A549 (cell line): Measurements from ENCODE around the gene PRRC2B. TPM values are rescaled to one million over a fixed set of nuclear protein-coding genes. Genes with fewer than 3 reads are reported as not detected.

Experiments used
- ATAC-seq, 2 experiments: fragments of 200-7000 bp in 1 of 2; fragments of >200 bp in 1 of 2; cut with Nextera tagmentation in 1 of 2; cut with Tn5 transposase in 1 of 2; 3 replicates each; pipeline versions ENCODE4 v1.8.0 to v1.9.1; 2018 to 2020; ENCODE audit warnings: mild to moderate bottlenecking in 1 of 2, moderate library complexity in 1 of 2
- CTCF ChIA-PET: fragments of 300-600 bp; sonication (Branson Sonifier 250); formaldehyde crosslinking; extraction: SDS; loops from one replicate; lab custom pipeline; 2021; ENCODE audit warnings: antibody characterized with exemption, inconsistent platforms; lab: Yijun Ruan, JAX
- POLR2A ChIA-PET: fragments of 350-600 bp; formaldehyde crosslinking; extraction: SDS; loops from one replicate; lab custom pipeline; 2021; ENCODE audit warnings: antibody characterized with exemption, inconsistent platforms; lab: Yijun Ruan, JAX
- DNase-seq, 2 experiments: peaks; one replicate each; pipeline versions ENCODE4 v3.0.0 to v3.0.0-alpha.2; 2011 to 2016; ENCODE audit warnings: low read depth in 1 of 2, low spot score in 1 of 2
- FAIRE-seq: peaks from 2 replicates; lab custom pipeline; 2011; peaks lifted over from hg19 to GRCh38; lab: Jason Lieb, UNC
- H3K27ac ChIP-seq, 2 experiments: fragments of >200 bp; sonication (Bioruptor Twin); formaldehyde crosslinking; 3 replicates each; pipeline ENCODE4 v1.5.1; 2016 to 2017
- H3K4me1 ChIP-seq: fragments of >200 bp; sonication (Bioruptor Twin); formaldehyde crosslinking; 3 replicates; pipeline ENCODE4 v1.6.1; 2016
- H3K4me2 ChIP-seq: fragments of >200 bp; sonication (Bioruptor Twin); formaldehyde crosslinking; 3 replicates; pipeline ENCODE4 v1.6.1; 2016
- H3K4me3 ChIP-seq: fragments of >200 bp; sonication (Bioruptor Twin); formaldehyde crosslinking; 3 replicates; pipeline ENCODE4 v1.5.1; 2016
- H3K9me3 ChIP-seq: fragments of >200 bp; sonication (Bioruptor Twin); formaldehyde crosslinking; 3 replicates; pipeline ENCODE4 v1.6.1; 2016
- CHD4 ChIP-seq: fragments of 200-600 bp; sonication (generic); IDR thresholded peaks from 2 replicates; pipeline ENCODE4 v1.6.1; 2016; ENCODE audit warnings: antibody characterized with exemption, mild to moderate bottlenecking, borderline replicate concordance
- CTCF ChIP-seq: fragments of >200 bp; sonication (Bioruptor Twin); formaldehyde crosslinking; IDR thresholded peaks from 3 replicates; pipeline ENCODE4 v1.5.1; 2016
- E2F6 ChIP-seq: IDR thresholded peaks from 2 replicates; pipeline ENCODE4 v1.6.1; 2012; ENCODE audit warnings: low read depth, borderline replicate concordance
- EHF ChIP-seq: fragments of 250-450 bp; sonication (Bioruptor Pico); IDR thresholded peaks from 2 replicates; pipeline ENCODE4 v1.5.0; 2020; ENCODE audit warnings: mild to moderate bottlenecking
- EHMT2 ChIP-seq: fragments of 200-600 bp; sonication (generic); IDR thresholded peaks from 2 replicates; pipeline ENCODE4 v1.6.1; 2016; ENCODE audit warnings: antibody characterized with exemption, low read depth, mild to moderate bottlenecking, moderate library complexity
- ELK1 ChIP-seq: fragments of 150-350 bp; IDR thresholded peaks from 2 replicates; pipeline ENCODE4 v1.6.1; 2014; ENCODE audit warnings: low read depth, mild to moderate bottlenecking, low read length
- FOSB ChIP-seq: fragments of 250-450 bp; sonication (Bioruptor Pico); IDR thresholded peaks from 2 replicates; pipeline ENCODE4 v1.5.0; 2020; ENCODE audit warnings: mild to moderate bottlenecking, moderate library complexity
- FOSL2 ChIP-seq, 2 experiments: fragments of 450-650 bp in 1 of 2; fragments of >200 bp in 1 of 2; sonication (Bioruptor Twin) in 1 of 2; formaldehyde crosslinking; IDR thresholded peaks; 2 replicates each; pipeline versions ENCODE4 v1.5.0 to v1.6.1; 2016 to 2020; ENCODE audit warnings: mild to moderate bottlenecking in 1 of 2, moderate library complexity in 1 of 2
- HOXB13 ChIP-seq: fragments of 250-450 bp; sonication (Bioruptor Pico); IDR thresholded peaks from 2 replicates; pipeline ENCODE4 v1.5.0; 2020; ENCODE audit warnings: low read depth, mild to moderate bottlenecking, moderate library complexity
- JUNB ChIP-seq: fragments of >200 bp; sonication (Bioruptor Twin); formaldehyde crosslinking; IDR thresholded peaks from 2 replicates; pipeline ENCODE4 v1.6.1; 2016
- MAZ ChIP-seq: fragments of 150-350 bp; IDR thresholded peaks from 2 replicates; pipeline ENCODE4 v1.6.1; 2014; ENCODE audit warnings: antibody characterized with exemption, low read depth, low read length, borderline replicate concordance
- POLR2A ChIP-seq: IDR thresholded peaks from 2 replicates; pipeline ENCODE4 v1.6.1; 2012; ENCODE audit warnings: mild to moderate bottlenecking, low read length
- RNF2 ChIP-seq: fragments of 200-600 bp; sonication (generic); IDR thresholded peaks from 2 replicates; pipeline ENCODE4 v1.6.1; 2016; ENCODE audit warnings: low read depth, mild to moderate bottlenecking, antibody characterized with exemption, moderate library complexity, borderline replicate concordance
- ZNF302 ChIP-seq: fragments of 250-450 bp; sonication (Bioruptor Pico); IDR thresholded peaks from 2 replicates; pipeline ENCODE4 v1.9.0; 2021; ENCODE audit warnings: inconsistent platforms, mild to moderate bottlenecking, moderate library complexity
- ZSCAN20 ChIP-seq: fragments of 250-450 bp; sonication (Bioruptor Pico); IDR thresholded peaks from 2 replicates; pipeline ENCODE4 v1.8.0; 2022; ENCODE audit warnings: mild to moderate bottlenecking, moderate library complexity
- WGBS: methylation state at CpG from one replicate; pipeline ENCODE4 v1.1.6; 2017; ENCODE audit errors: missing lambda C conversion rate; 5-methylcytosine and 5-hydroxymethylcytosine counted together
- polyA plus RNA-seq, 4 experiments: library from polyadenylated mRNA; depleted of rRNA in 3 of 4; stranded (reverse); fragments of >200 nt; fragmentation: RNase III in 1 of 4; extraction: RNeasy Plus Mini Kit Qiagen cat#74134 plus additional on column Dnase treatment in 1 of 4; gene quantifications; 2 replicates in 3 of 4; 3 replicates in 1 of 4; pipeline ENCODE4 v1.2.3, GENCODE V29; 2011 to 2017

The PRRC2B gene
- polyA plus RNA-seq, 2 of the 4 experiments (the other 2 are of a cell fraction), result 35.6 to 47.3 TPM

GRCh38 chr9:131418143-131419025 lies 24.5 kb downstream of the PRRC2B start (continued):
- TF ChIP-seq FOSB, result no peak
- TF ChIP-seq E2F6, result no peak
- no peak for TF ChIP-seq EHMT2
- TF ChIP-seq MAZ, result no peak
- TF ChIP-seq JUNB, result no peak

GRCh38 chr9:131419026-131419614 lies 25.2 kb downstream of the PRRC2B start:
- Histone ChIP-seq H3K4me1 (peaks cover 94% of the 10 kb centered on the region), H3K27ac (peak overlapping the region; percentile 18 to 67; a peak in 2 of 6 replicates), H3K4me2 (peak overlapping the region; percentile 66; the same call in 2 of the 3 replicates), H3K4me3 (no peak overlapping the region), H3K9me3 (no peaks in the 10 kb centered on the region)
- POLR2A ChIA-PET, result interaction anchor here (1.0 kb wide), 1 partner anchor 46 kb away, joined by 3 read pairs; no protein-coding TSS in a partner anchor
- WGBS, result 76% methylated on average over 8 of the region's 8 CpGs
- CTCF ChIA-PET, result interaction anchor here (0.8 to 2.1 kb wide), 7 partner anchors 11 to 321 kb away, joined by 3 to 11 read pairs (median 4); partner anchors contain the start of gene RAPGEF1
- FAIRE-seq (no peak), DNase-seq (no peak), ATAC-seq (no peak)
- no peak for TF ChIP-seq ZNF302
- no peak for TF ChIP-seq CTCF
- TF ChIP-seq ZSCAN20 (CRISPR knock-in tag), result no peak
- no peak for TF ChIP-seq FOSL2 (IDR thresholded peaks at IDR 0.05)
- TF ChIP-seq FOSL2 (CRISPR knock-in tag; IDR thresholded peaks at IDR 0.05), result no peak
- no peak for TF ChIP-seq POLR2A
- no peak for TF ChIP-seq ELK1
- TF ChIP-seq RNF2, result no peak
- TF ChIP-seq CHD4, result no peak

DNA sequence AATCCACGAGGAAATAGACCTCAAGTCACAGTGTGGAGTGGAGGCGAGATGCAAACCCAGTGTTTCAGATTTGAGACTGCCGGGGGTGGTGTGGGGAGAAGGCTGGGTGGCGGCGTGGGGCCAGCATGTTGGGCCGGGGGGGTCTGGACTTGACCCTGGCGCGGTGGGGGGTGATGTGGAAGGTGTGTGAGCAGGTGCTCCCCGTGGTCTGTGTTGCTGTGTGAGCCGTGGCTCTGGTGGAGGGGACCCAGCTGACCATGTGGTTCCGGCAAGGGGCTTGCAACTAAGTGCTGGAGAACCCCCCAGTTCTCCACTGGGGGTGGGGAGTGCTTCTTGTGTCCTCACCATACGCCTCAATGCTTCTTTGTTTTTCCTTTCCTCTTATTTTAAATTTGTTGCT lies 25.8 kb downstream of the PRRC2B start:
- TF ChIP-seq EHF (CRISPR knock-in tag), result no peak
- no peak for TF ChIP-seq ZSCAN20 (CRISPR knock-in tag)
- no peak for TF ChIP-seq RNF2
- no peak for TF ChIP-seq HOXB13
- 86% methylated on average over 10 of the region's 12 CpGs for WGBS
- Histone ChIP-seq H3K4me2 (no peak overlapping the region), H3K4me1 (peaks cover 91% of the 10 kb centered on the region), H3K4me3 (no peak overlapping the region), H3K27ac (no peak overlapping the region; a peak in 1 of 6 replicates), H3K9me3 (no peaks in the 10 kb centered on the region)
- ChIA-PET CTCF (interaction anchor here (1.2 to 2.1 kb wide), 3 partner anchors 16 to 321 kb away, joined by 3 to 6 read pairs (median 5); partner anchors contain the start of gene RAPGEF1), POLR2A (interaction anchor here (1.0 kb wide), 1 partner anchor 46 kb away, joined by 3 read pairs; no protein-coding TSS in a partner anchor)
- FAIRE-seq, result no peak
- no peak for ATAC-seq
- DNase-seq, result no peak
